ENCODE results near the gene SCGB1A1.

SCGB1A1 gene

GRCh38 chr11:62401356-62401755, 17.5 kb upstream of the SCGB1A1 start:
- Histone ChIP-seq H3K36me3 (ENCODE audit: insufficient read depth, low read length) (no peaks in the 10 kb centered on the region), H3K4me1 (ENCODE audit: insufficient read depth, low read length) (peaks cover 6% of the 10 kb centered on the region), H3K27me3 (ENCODE audit: insufficient read depth, low read length) (peaks cover 9% of the 10 kb centered on the region), H3K4me3 (ENCODE audit: low read length) (no peak overlapping the region), H2AFZ (ENCODE audit: low read depth, low read length) (no peak overlapping the region), H3K9me3 (ENCODE audit: low read length) (no peaks in the 10 kb centered on the region)

GRCh38 chr11:62401811-62402210, 17.0 kb upstream of the SCGB1A1 start:
- no peak overlapping the region for H3K4me3 ChIP-seq (ENCODE audit: low read length)
- H3K4me1 ChIP-seq (ENCODE audit: insufficient read depth, low read length) = peaks cover 6% of the 10 kb centered on the region
- peaks cover 9% of the 10 kb centered on the region for H3K27me3 ChIP-seq (ENCODE audit: insufficient read depth, low read length)
- H3K9me3 ChIP-seq (ENCODE audit: low read length) = no peaks in the 10 kb centered on the region
- H3K36me3 ChIP-seq (ENCODE audit: insufficient read depth, low read length) = no peaks in the 10 kb centered on the region
- no peak overlapping the region for H2AFZ ChIP-seq (ENCODE audit: low read depth, low read length)

- H3K36me3 ChIP-seq (ENCODE audit: insufficient read depth, low read length) = no peaks in the 10 kb centered on the region
- peaks cover 9% of the 10 kb centered on the region for H3K27me3 ChIP-seq (ENCODE audit: insufficient read depth, low read length)
- H3K4me1 ChIP-seq (ENCODE audit: insufficient read depth, low read length) = peaks cover 6% of the 10 kb centered on the region
- H3K9me3 ChIP-seq (ENCODE audit: low read length) = no peaks in the 10 kb centered on the region
- H3K4me3 ChIP-seq (ENCODE audit: low read length) = no peak overlapping the region
- H2AFZ ChIP-seq (ENCODE audit: low read depth, low read length) = no peak overlapping the region
Measured at GRCh38 chr11:62402226-62402959, 16.4 kb upstream of the SCGB1A1 start.

- peaks cover 6% of the 10 kb centered on the region for H3K4me1 ChIP-seq (ENCODE audit: insufficient read depth, low read length)
- no peaks in the 10 kb centered on the region for H3K9me3 ChIP-seq (ENCODE audit: low read length)
- no peaks in the 10 kb centered on the region for H3K36me3 ChIP-seq (ENCODE audit: insufficient read depth, low read length)
- peaks cover 9% of the 10 kb centered on the region for H3K27me3 ChIP-seq (ENCODE audit: insufficient read depth, low read length)
- H2AFZ ChIP-seq (ENCODE audit: low read depth, low read length) = no peak overlapping the region
- no peak overlapping the region for H3K4me3 ChIP-seq (ENCODE audit: low read length)
Measured at GRCh38 chr11:62402960-62403730, 15.7 kb upstream of the SCGB1A1 start.

GRCh38 chr11:62404435-62404834, 14.4 kb upstream of the SCGB1A1 start:
- no peak overlapping the region for H3K4me3 ChIP-seq (ENCODE audit: low read length)
- H3K9me3 ChIP-seq (ENCODE audit: low read length) = no peaks in the 10 kb centered on the region
- peaks cover 9% of the 10 kb centered on the region for H3K27me3 ChIP-seq (ENCODE audit: insufficient read depth, low read length)
- peaks cover 6% of the 10 kb centered on the region for H3K4me1 ChIP-seq (ENCODE audit: insufficient read depth, low read length)
- no peak overlapping the region for H2AFZ ChIP-seq (ENCODE audit: low read depth, low read length)
- no peaks in the 10 kb centered on the region for H3K36me3 ChIP-seq (ENCODE audit: insufficient read depth, low read length)

- no peak overlapping the region for H2AFZ ChIP-seq (ENCODE audit: low read depth, low read length)
- peaks cover 6% of the 10 kb centered on the region for H3K4me1 ChIP-seq (ENCODE audit: insufficient read depth, low read length)
- peaks cover 9% of the 10 kb centered on the region for H3K27me3 ChIP-seq (ENCODE audit: insufficient read depth, low read length)
- H3K36me3 ChIP-seq (ENCODE audit: insufficient read depth, low read length) = no peaks in the 10 kb centered on the region
- no peak overlapping the region for H3K4me3 ChIP-seq (ENCODE audit: low read length)
- no peaks in the 10 kb centered on the region for H3K9me3 ChIP-seq (ENCODE audit: low read length)
Measured at GRCh38 chr11:62404901-62405300, 13.9 kb upstream of the SCGB1A1 start.

- Histone ChIP-seq H3K9me3 (ENCODE audit: low read length) (no peaks in the 10 kb centered on the region), H3K36me3 (ENCODE audit: insufficient read depth, low read length) (no peaks in the 10 kb centered on the region), H3K4me3 (ENCODE audit: low read length) (no peak overlapping the region), H3K27me3 (ENCODE audit: insufficient read depth, low read length) (peaks cover 12% of the 10 kb centered on the region), H3K4me1 (ENCODE audit: insufficient read depth, low read length) (peaks cover 4% of the 10 kb centered on the region), H2AFZ (ENCODE audit: low read depth, low read length) (no peak overlapping the region)
Measured at GRCh38 chr11:62406034-62406433, 12.8 kb upstream of the SCGB1A1 start.

GRCh38 chr11:62409831-62410230, 9.0 kb upstream of the SCGB1A1 start:
- Histone ChIP-seq H3K27me3 (ENCODE audit: insufficient read depth, low read length) (peaks cover 5% of the 10 kb centered on the region), H3K4me1 (ENCODE audit: insufficient read depth, low read length) (no peaks in the 10 kb centered on the region), H3K9me3 (ENCODE audit: low read length) (no peaks in the 10 kb centered on the region), H3K4me3 (ENCODE audit: low read length) (no peak overlapping the region), H3K36me3 (ENCODE audit: insufficient read depth, low read length) (no peaks in the 10 kb centered on the region), H2AFZ (ENCODE audit: low read depth, low read length) (no peak overlapping the region)

- H2AFZ ChIP-seq (ENCODE audit: low read depth, low read length) = no peak overlapping the region
Measured at GRCh38 chr11:62410972-62411371, 7.9 kb upstream of the SCGB1A1 start.

GRCh38 chr11:62411524-62411923, 7.3 kb upstream of the SCGB1A1 start:
- no peaks in the 10 kb centered on the region for H3K36me3 ChIP-seq (ENCODE audit: insufficient read depth, low read length)
- H3K9me3 ChIP-seq (ENCODE audit: low read length) = no peaks in the 10 kb centered on the region
- no peaks in the 10 kb centered on the region for H3K4me1 ChIP-seq (ENCODE audit: insufficient read depth, low read length)
- no peak overlapping the region for H2AFZ ChIP-seq (ENCODE audit: low read depth, low read length)
- H3K27me3 ChIP-seq (ENCODE audit: insufficient read depth, low read length) = peaks cover 5% of the 10 kb centered on the region
- no peak overlapping the region for H3K4me3 ChIP-seq (ENCODE audit: low read length)

More at GRCh38 chr11:62410972-62411371, 7.9 kb upstream of the SCGB1A1 start:
- Histone ChIP-seq H3K4me3 (ENCODE audit: low read length) (no peak overlapping the region), H3K4me1 (ENCODE audit: insufficient read depth, low read length) (no peaks in the 10 kb centered on the region), H3K9me3 (ENCODE audit: low read length) (no peaks in the 10 kb centered on the region), H3K36me3 (ENCODE audit: insufficient read depth, low read length) (no peaks in the 10 kb centered on the region), H3K27me3 (ENCODE audit: insufficient read depth, low read length) (peaks cover 5% of the 10 kb centered on the region)

- Histone ChIP-seq H2AFZ (ENCODE audit: low read depth, low read length) (no peak overlapping the region), H3K4me3 (ENCODE audit: low read length) (no peak overlapping the region), H3K9me3 (ENCODE audit: low read length) (no peaks in the 10 kb centered on the region), H3K27me3 (ENCODE audit: insufficient read depth, low read length) (peaks cover 5% of the 10 kb centered on the region), H3K4me1 (ENCODE audit: insufficient read depth, low read length) (no peaks in the 10 kb centered on the region), H3K36me3 (ENCODE audit: insufficient read depth, low read length) (no peaks in the 10 kb centered on the region)
Measured at GRCh38 chr11:62413060-62413696, 5.7 kb upstream of the SCGB1A1 start.

- Histone ChIP-seq H3K36me3 (ENCODE audit: insufficient read depth, low read length) (no peaks in the 10 kb centered on the region), H3K9me3 (ENCODE audit: low read length) (no peaks in the 10 kb centered on the region), H3K4me3 (ENCODE audit: low read length) (no peak overlapping the region), H3K27me3 (ENCODE audit: insufficient read depth, low read length) (no peaks in the 10 kb centered on the region), H2AFZ (ENCODE audit: low read depth, low read length) (no peak overlapping the region), H3K4me1 (ENCODE audit: insufficient read depth, low read length) (no peaks in the 10 kb centered on the region)
Measured at GRCh38 chr11:62416596-62416995, 2.2 kb upstream of the SCGB1A1 start.

GRCh38 chr11:62418136-62418535, 697 bp upstream of the SCGB1A1 start:
- Histone ChIP-seq H3K9me3 (ENCODE audit: low read length) (no peaks in the 10 kb centered on the region), H3K36me3 (ENCODE audit: insufficient read depth, low read length) (no peaks in the 10 kb centered on the region), H3K4me1 (ENCODE audit: insufficient read depth, low read length) (no peaks in the 10 kb centered on the region), H2AFZ (ENCODE audit: low read depth, low read length) (no peak overlapping the region), H3K27me3 (ENCODE audit: insufficient read depth, low read length) (no peaks in the 10 kb centered on the region), H3K4me3 (ENCODE audit: low read length) (no peak overlapping the region)

All from neuron (in vitro differentiated cells).